ENCODE measurements around the gene CUEDC1. TPM values are rescaled to one million over a fixed set of nuclear protein-coding genes. Genes with fewer than 3 reads are reported as not detected.

Gene CUEDC1
- total and polyA plus RNA-seq, 2 of the 13 experiments (the other 11 are each of a cell fraction or from before 2014, with no cell fraction given): 7.4 to 12.9 TPM

- TF ChIP-seq SP140L (CRISPR knock-in tag; IDR thresholded peaks at IDR 0.05; ENCODE audit: borderline replicate concordance): no peak
- no peak for TF ChIP-seq ELF4 (CRISPR knock-in tag; IDR thresholded peaks at IDR 0.05; ENCODE audit: borderline replicate concordance)
- no peak for TF ChIP-seq FLYWCH1 (CRISPR knock-in tag; IDR thresholded peaks at IDR 0.05)
- TF ChIP-seq ZBTB46 (CRISPR knock-in tag; IDR thresholded peaks at IDR 0.05; ENCODE audit: borderline replicate concordance): 0 out of 2 replicates have a peak, but pooled peaks have one; percentile 53
- TF ChIP-seq BCL3 (CRISPR knock-in tag; IDR thresholded peaks at IDR 0.05): no peak
- peak; percentile 7; the same call in 1 of the 2 replicates for TF ChIP-seq MXD4 (CRISPR knock-in tag; IDR thresholded peaks at IDR 0.05)
- no peak for TF ChIP-seq ZMYM3 (CRISPR knock-in tag; IDR thresholded peaks at IDR 0.05)
- no peak for TF ChIP-seq ISL2 (CRISPR knock-in tag; IDR thresholded peaks at IDR 0.05)
- TF ChIP-seq ELF3 (CRISPR knock-in tag; IDR thresholded peaks at IDR 0.05): peak; percentile 49; the same call in 1 of the 2 replicates
- TF ChIP-seq CAMTA2 (CRISPR knock-in tag; IDR thresholded peaks at IDR 0.05; ENCODE audit: borderline replicate concordance): 0 out of 2 replicates have a peak, but pooled peaks have one; percentile 61
- TF ChIP-seq SRSF4 (IDR thresholded peaks at IDR 0.05; ENCODE audit: low read depth, low read length, poor library complexity, severe bottlenecking): no peak
- TF ChIP-seq AGO1 (IDR thresholded peaks at IDR 0.05; ENCODE audit: low read depth, low read length, poor library complexity, severe bottlenecking): peak; percentile 99
- TF ChIP-seq POLR2G (IDR thresholded peaks at IDR 0.05; ENCODE audit: low read depth, low read length): peak; percentile 95
- TF ChIP-seq THAP11 (CRISPR knock-in tag; IDR thresholded peaks at IDR 0.05): peak; percentile 22; the same call in 1 of the 2 replicates
- TF ChIP-seq SRY (CRISPR knock-in tag; IDR thresholded peaks at IDR 0.05): peak; percentile 70; the same call in 1 of the 2 replicates
- TF ChIP-seq ETV6 (CRISPR knock-in tag; conservative IDR thresholded peaks at IDR 0.05): 0 out of 2 replicates have a peak, but pooled peaks have one; percentile 31
- peak; percentile 53; the same call in 1 of the 2 replicates for TF ChIP-seq KLF13 (CRISPR knock-in tag; IDR thresholded peaks at IDR 0.05)
- TF ChIP-seq FOXC1 (CRISPR knock-in tag; IDR thresholded peaks at IDR 0.05; ENCODE audit: borderline replicate concordance): peak; percentile 91; the same call in 1 of the 2 replicates
- TF ChIP-seq BRCA1 (CRISPR knock-in tag; IDR thresholded peaks at IDR 0.05): no peak
- no peak for TF ChIP-seq PREB (CRISPR knock-in tag; IDR thresholded peaks at IDR 0.05)
- TF ChIP-seq PAWR (CRISPR knock-in tag; IDR thresholded peaks at IDR 0.05; ENCODE audit: borderline replicate concordance): no peak
- TF ChIP-seq ZSCAN31 (CRISPR knock-in tag; IDR thresholded peaks at IDR 0.05; ENCODE audit: low read depth): 0 out of 2 replicates have a peak, but pooled peaks have one; percentile 34
- TF ChIP-seq CENPBD1 (CRISPR knock-in tag; IDR thresholded peaks at IDR 0.05; ENCODE audit: borderline replicate concordance, low read depth): no peak
Observed at GRCh38 chr17:57988301-57989250, 33.4 kb upstream of the CUEDC1 start (continued).

All from HepG2 (cell line).